CD4-positive, alpha-beta T cell (primary cell): Measurements from ENCODE around the gene LUM. TPM values are rescaled to one million over a fixed set of nuclear protein-coding genes. Genes with fewer than 3 reads are reported as not detected.

Source experiments
- ATAC-seq: fragments of 200-7000 bp; cut with Tn5 transposase; one replicate; pipeline ENCODE4 v1.10.0; 2022; ENCODE audit warnings: mild to moderate bottlenecking; ENCODE audit not compliant: poor library complexity
- CTCF ChIA-PET: fragments of 350-600 bp; sonication (Branson Sonifier 250); formaldehyde crosslinking; loops from one replicate; lab custom pipeline; 2021; ENCODE audit warnings: antibody characterized with exemption, inconsistent platforms; lab: Charles Lee
- POLR2A ChIA-PET: fragments of 350-600 bp; sonication (Branson Sonifier 250); formaldehyde crosslinking; loops from one replicate; lab custom pipeline; 2021; ENCODE audit warnings: antibody characterized with exemption, inconsistent platforms; lab: Charles Lee
- DNase-seq, 14 experiments: peaks; one replicate each; pipeline ENCODE4 v3.0.0-alpha.2; 2013 to 2020; ENCODE audit warnings: mixed read lengths in 2 of 14
- H3K27ac ChIP-seq, 2 donors: one replicate each; pipeline versions ENCODE4 v1.5.1 to v1.7.0; 2013; ENCODE audit warnings: low read length in 2 of 2, low read depth in 1 of 2, mild to moderate bottlenecking in 1 of 2
- H3K27me3 ChIP-seq, 2 experiments: 1 replicate in 1 of 2; 2 replicates in 1 of 2; pipeline versions ENCODE4 v1.6.1 to v1.7.0; 2013; ENCODE audit warnings: low read length in 2 of 2, control low read depth in 1 of 2, mild to moderate bottlenecking in 1 of 2, moderate library complexity in 1 of 2; ENCODE audit not compliant: insufficient read depth in 2 of 2, control insufficient read depth in 1 of 2
- H3K36me3 ChIP-seq: one replicate; pipeline ENCODE4 v1.6.1; 2013; ENCODE audit warnings: low read length, control low read depth; ENCODE audit not compliant: insufficient read depth
- H3K4me1 ChIP-seq: one replicate; pipeline ENCODE4 v1.6.1; 2013; ENCODE audit warnings: low read length, control low read depth; ENCODE audit not compliant: insufficient read depth
- H3K4me3 ChIP-seq: one replicate; pipeline ENCODE4 v1.5.1; 2013; ENCODE audit warnings: mild to moderate bottlenecking, low read length, moderate library complexity
- H3K9me3 ChIP-seq, 2 experiments: 1 replicate in 1 of 2; 2 replicates in 1 of 2; pipeline versions ENCODE4 v1.6.1 to v1.7.0; 2013; ENCODE audit warnings: low read length in 2 of 2, mild to moderate bottlenecking in 2 of 2, control low read depth in 1 of 2, moderate library complexity in 1 of 2; ENCODE audit not compliant: control insufficient read depth in 1 of 2, insufficient read depth in 1 of 2
- H3K27ac Mint-ChIP-seq: one replicate; pipeline ENCODE4 v1.8.0; 2020; ENCODE audit warnings: mixed read lengths
- H3K27me3 Mint-ChIP-seq: one replicate; pipeline ENCODE4 v1.8.0; 2021; ENCODE audit warnings: mixed read lengths
- H3K36me3 Mint-ChIP-seq: one replicate; pipeline ENCODE4 v1.8.0; 2021; ENCODE audit warnings: low read depth, mixed read lengths
- H3K4me1 Mint-ChIP-seq: one replicate; pipeline ENCODE4 v1.8.0; 2021; ENCODE audit warnings: low read depth, mixed read lengths
- H3K4me3 Mint-ChIP-seq: one replicate; pipeline ENCODE4 v1.8.0; 2020; ENCODE audit warnings: mild to moderate bottlenecking, mixed read lengths
- H3K9me3 Mint-ChIP-seq: one replicate; pipeline ENCODE4 v1.8.0; 2020; ENCODE audit warnings: mixed read lengths
- intact Hi-C, 2 experiments: fragments of 100-400 bp; cut with DNase I in 1 of 2; cut with micrococcal nuclease in 1 of 2; formaldehyde crosslinking; loops; one replicate each; pipeline versions ENCODE4 v1.15.1 to v1.9.0; 2023 to 2025; cut with DNase I, micrococcal nuclease
- total RNA-seq, 174 experiments: library from RNA in 2 of 174; stranded (reverse) in 2 of 174; gene quantifications; one replicate each; pipeline ENCODE4 v1.2.3 and lab custom pipeline; 2021 to 2026
- TF ChIP-seq, protein P1 (sequence below): fragments of 200-600 bp; IDR thresholded peaks from one replicate; pipeline ENCODE4 v1.8.0; 2022; ENCODE audit warnings: antibody characterized with exemption, mild to moderate bottlenecking

LUM gene
- total RNA-seq, 2 experiments from 2014 or later: not detected

- TF ChIP-seq, protein P1, sequence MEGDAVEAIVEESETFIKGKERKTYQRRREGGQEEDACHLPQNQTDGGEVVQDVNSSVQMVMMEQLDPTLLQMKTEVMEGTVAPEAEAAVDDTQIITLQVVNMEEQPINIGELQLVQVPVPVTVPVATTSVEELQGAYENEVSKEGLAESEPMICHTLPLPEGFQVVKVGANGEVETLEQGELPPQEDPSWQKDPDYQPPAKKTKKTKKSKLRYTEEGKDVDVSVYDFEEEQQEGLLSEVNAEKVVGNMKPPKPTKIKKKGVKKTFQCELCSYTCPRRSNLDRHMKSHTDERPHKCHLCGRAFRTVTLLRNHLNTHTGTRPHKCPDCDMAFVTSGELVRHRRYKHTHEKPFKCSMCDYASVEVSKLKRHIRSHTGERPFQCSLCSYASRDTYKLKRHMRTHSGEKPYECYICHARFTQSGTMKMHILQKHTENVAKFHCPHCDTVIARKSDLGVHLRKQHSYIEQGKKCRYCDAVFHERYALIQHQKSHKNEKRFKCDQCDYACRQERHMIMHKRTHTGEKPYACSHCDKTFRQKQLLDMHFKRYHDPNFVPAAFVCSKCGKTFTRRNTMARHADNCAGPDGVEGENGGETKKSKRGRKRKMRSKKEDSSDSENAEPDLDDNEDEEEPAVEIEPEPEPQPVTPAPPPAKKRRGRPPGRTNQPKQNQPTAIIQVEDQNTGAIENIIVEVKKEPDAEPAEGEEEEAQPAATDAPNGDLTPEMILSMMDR: no peak
- no peak overlapping the region for H3K27ac Mint-ChIP-seq
- H3K4me1 ChIP-seq: no peaks in the 10 kb centered on the region
- DNase-seq (no peak), ATAC-seq (no peak)
- no peaks in the 10 kb centered on the region for H3K27me3 ChIP-seq
- no peaks in the 10 kb centered on the region for H3K27me3 Mint-ChIP-seq
- no peak overlapping the region for H3K4me3 ChIP-seq
- H3K4me3 Mint-ChIP-seq: no peak overlapping the region
- ChIA-PET CTCF (no interaction called here), POLR2A (no interaction called here)
- no peaks in the 10 kb centered on the region for H3K36me3 ChIP-seq
- no peaks in the 10 kb centered on the region for H3K36me3 Mint-ChIP-seq
- H3K4me1 Mint-ChIP-seq: no peaks in the 10 kb centered on the region
- no peaks in the 10 kb centered on the region for H3K9me3 ChIP-seq
- no peak overlapping the region for H3K27ac ChIP-seq
- H3K9me3 Mint-ChIP-seq: no peaks in the 10 kb centered on the region
- intact Hi-C loops: no loop called here
Measured at GRCh38 chr12:91127751-91128150, 16.5 kb upstream of the LUM start.

DNA sequence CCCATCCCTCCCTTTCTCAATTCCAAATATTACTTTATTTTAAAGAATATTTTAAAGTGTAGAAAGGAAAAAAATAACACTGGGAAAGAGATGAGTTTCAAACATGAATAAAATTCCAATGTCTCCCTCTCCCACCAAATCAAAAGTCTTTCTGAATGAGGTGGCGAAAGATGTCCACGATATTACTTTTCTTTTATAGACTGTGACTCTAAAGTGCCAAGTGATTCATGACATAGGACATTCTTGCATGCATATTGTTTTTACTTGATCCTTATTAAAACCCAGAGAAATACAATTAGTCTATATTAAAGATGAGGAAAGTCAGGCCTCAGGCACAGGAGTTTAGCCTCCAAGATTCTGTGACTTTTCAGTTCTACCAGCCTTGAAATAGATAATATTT, 16.0 kb upstream of the LUM start:
- no peaks in the 10 kb centered on the region for H3K9me3 Mint-ChIP-seq
- Histone ChIP-seq H3K4me1 (no peaks in the 10 kb centered on the region), H3K36me3 (no peaks in the 10 kb centered on the region), H3K27ac (no peak overlapping the region), H3K4me3 (no peak overlapping the region), H3K9me3 (no peaks in the 10 kb centered on the region), H3K27me3 (no peaks in the 10 kb centered on the region)
- ChIA-PET CTCF (no interaction called here), POLR2A (no interaction called here)
- no peak overlapping the region for H3K27ac Mint-ChIP-seq
- no peak overlapping the region for H3K4me3 Mint-ChIP-seq
- H3K4me1 Mint-ChIP-seq: no peaks in the 10 kb centered on the region
- no peaks in the 10 kb centered on the region for H3K27me3 Mint-ChIP-seq
- no peak for DNase-seq
- intact Hi-C loops: no loop called here
- no peak for ATAC-seq
- no peaks in the 10 kb centered on the region for H3K36me3 Mint-ChIP-seq
- TF ChIP-seq, protein P1: no peak

GRCh38 chr12:91126516-91126915, 15.2 kb upstream of the LUM start:
- Mint-ChIP-seq H3K4me3 (no peak overlapping the region), H3K27me3 (no peaks in the 10 kb centered on the region), H3K4me1 (no peaks in the 10 kb centered on the region), H3K9me3 (no peaks in the 10 kb centered on the region), H3K36me3 (no peaks in the 10 kb centered on the region), H3K27ac (no peak overlapping the region)
- ChIA-PET POLR2A (no interaction called here), CTCF (no interaction called here)
- Histone ChIP-seq H3K4me3 (no peak overlapping the region), H3K4me1 (no peaks in the 10 kb centered on the region), H3K27me3 (no peaks in the 10 kb centered on the region), H3K36me3 (no peaks in the 10 kb centered on the region), H3K9me3 (no peaks in the 10 kb centered on the region), H3K27ac (no peak overlapping the region)
- DNase-seq (no peak), ATAC-seq (no peak)
- intact Hi-C loops: no loop called here
- TF ChIP-seq, protein P1: no peak
